ENCODE measurements around the gene FOXRED1.
"Not testable (repeated sequence)": the region's sequence is repeated elsewhere in the genome, so short reads cannot be mapped to it uniquely, and the experiment has no call there.

Gene FOXRED1

DNA sequence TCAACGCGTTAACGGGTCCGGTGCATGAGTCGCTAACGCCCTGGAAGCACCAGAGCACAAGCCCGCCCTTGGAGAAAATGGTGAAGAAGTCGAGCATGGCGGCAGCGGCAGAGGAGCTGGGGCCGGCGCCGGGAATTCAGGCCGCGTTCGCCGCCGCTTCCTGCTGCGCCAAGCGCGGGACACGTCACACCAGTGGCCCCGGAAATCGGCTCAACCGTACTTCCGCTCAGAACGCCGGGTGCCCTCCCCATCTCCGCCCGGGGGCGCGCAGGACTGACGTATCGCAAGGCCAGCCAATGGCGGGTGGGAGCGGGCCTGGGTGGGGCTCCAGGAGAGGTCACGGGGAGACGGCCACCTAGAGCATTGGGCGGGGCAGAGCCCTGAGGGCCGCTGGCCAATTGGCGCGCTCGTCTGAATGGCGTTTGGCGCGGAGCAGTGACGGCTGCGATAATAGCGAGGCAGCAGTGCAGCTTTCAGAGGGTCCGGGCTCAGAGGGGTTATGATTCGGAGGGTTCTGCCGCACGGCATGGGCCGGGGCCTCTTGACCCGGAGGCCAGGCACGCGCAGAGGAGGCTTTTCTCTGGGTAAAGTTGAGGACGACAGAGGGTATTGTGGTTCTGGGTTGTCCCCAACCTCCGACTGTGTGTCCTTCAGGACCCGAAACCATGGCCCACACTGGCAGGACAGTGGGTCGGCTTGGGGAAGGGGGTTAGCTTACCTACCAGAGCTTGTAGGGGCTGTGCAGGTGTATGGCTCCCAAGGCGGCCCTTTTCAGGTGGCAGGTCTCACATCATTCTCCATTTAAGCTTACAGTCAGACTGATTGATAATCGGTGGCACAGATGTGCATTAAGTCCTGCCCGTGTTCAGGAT lies at the start of gene FOXRED1, which contains the start of gene SRPRA:
FOXRED1 (plus strand) TSS at position 447 of the 872 bp plus-strand sequence; CDS start at position 500, 53 bp downstream.
SRPRA (minus strand) TSS at position 188 of the 872 bp plus-strand sequence; CDS start at position 97, 91 bp downstream.
- peak; percentile 99 for DNase-seq

DNA sequence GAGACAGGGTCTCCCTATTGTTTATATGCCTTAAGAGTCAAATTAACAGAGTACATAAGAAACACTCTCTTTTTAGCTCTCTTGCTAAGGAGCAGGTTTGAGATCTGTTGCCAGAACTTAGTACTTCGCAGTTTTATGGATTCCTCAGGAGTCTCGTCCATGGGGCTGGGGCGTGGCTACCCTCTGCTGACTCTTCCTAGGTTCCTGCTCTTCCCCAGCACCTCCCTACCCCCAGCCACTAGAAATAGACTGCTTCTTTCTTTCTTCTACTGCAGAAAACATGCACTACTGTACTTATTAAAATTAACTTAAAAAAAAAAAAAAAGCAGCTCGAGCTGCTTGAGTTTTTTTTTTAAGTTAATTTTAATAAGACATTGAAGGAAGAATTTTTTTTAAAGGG lies 49.4 kb upstream of the FOXRED1 start:
- DNase-seq, result no peak

DNA sequence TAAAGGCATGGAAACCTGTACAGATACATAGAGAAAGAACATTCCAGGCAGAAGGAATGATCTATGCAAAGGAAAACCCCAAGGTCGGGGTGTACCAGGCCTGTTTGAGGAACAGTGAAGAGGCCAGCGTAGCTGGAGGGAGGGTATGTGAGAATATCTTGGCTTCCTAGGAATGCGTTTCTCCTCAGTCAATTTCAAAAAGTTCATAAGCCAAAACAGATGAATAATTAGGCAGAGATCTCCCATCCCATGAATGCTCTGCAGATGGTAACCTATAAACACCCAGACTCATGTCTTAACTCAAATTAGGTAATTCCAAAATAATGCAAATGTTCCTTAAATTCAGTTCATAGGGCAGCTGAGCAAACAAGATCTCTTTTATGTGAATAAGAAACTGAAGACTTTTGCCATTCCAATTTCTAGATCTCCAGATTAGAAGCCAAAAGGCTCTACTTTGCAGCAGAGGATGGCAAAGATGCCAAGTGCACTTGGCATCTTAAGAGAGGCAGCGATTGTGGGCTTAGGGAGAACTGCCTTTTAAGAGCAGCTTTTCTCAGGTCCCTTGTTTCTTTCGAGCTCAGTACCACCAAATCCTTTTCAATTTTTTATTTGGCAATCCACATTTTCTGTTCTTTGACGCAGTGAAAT lies 44.2 kb upstream of the FOXRED1 start:
- DNase-seq, result no peak

DNA sequence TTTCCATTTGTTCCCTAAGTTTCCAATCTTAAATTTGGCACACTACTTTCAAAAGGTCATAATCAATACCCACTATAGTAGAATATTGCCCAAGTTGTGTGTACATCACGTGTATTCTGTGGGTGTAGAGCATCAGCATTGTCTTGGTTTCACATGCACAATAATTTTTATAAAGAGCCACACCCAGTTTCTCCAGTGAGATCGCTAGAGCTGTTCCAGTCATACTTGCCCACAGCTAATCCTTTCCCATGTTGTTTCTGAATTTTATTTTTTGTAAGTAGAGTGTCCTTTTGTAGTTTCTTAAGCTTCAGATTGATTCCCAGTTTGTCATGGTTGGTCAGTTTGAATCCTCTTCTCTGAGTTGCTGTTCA lies 43.7 kb upstream of the FOXRED1 start:
- DNase-seq, result no peak

DNA sequence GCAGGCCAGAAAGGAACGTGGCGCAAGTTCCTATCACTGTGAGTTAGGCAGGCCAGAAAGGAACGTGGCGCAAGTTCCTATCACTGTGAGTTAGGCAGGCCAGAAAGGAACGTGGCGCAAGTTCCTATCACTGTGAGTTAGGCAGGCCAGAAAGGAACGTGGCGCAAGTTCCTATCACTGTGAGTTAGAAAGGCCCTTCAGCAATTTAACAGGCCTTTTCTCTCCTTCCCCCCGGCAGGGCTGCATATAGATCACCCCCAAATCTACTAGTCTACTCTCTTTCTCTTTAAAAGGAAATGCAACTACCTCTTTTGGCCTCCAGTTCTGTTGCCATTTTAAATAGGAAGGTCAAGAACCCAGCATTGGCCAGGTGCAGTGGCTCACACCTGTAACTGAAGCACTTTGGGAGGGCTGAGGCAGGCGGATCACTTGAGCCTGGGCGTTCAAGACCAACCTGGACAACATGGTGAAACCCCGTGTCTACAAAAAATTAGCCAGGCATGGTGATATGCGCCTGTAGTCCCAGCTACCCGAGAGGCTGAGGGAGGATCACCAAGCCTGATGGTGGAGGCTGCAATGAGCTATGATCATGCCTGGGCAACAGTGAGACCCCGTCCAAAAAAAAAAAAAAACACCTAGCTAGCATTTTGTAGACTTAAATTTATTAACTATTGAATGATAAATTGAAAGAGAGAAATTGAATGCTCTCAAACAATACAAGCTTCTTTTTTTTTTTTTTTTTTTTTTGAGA lies 42.4 kb upstream of the FOXRED1 start:
- DNase-seq, result no peak

DNA sequence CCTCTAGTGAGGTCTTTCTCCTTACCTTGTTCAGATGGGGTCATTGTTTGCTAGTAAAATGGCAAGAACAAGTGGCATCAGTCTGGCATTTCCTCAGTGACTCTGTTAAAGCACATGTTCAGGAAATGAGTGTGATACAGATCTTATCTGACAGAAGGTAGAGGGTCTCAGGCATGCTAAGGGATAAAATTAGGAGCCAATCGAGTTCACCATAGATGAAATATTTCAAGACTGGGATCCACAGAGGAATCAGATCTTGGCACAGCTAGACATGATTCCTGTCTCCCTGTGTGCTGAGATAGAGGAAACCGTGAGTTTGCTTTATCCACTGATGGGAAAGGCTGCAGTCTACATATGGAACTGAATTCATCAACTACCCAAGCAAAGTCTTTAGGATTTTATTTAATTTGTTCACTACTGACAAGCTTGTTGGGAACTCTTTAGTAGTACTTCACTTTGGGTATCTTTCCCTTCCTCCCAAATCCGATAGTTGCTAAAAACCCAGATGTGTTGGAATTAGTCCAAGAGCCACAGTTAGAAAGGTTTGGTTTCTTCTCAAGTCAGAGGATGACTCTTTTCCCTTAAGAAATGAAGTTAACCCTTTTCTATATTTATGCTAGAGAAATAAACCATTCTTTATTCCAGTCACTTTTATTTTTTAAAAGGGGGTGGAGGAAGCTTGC lies 39.0 kb upstream of the FOXRED1 start:
- DNase-seq, result peak; percentile 60

DNA sequence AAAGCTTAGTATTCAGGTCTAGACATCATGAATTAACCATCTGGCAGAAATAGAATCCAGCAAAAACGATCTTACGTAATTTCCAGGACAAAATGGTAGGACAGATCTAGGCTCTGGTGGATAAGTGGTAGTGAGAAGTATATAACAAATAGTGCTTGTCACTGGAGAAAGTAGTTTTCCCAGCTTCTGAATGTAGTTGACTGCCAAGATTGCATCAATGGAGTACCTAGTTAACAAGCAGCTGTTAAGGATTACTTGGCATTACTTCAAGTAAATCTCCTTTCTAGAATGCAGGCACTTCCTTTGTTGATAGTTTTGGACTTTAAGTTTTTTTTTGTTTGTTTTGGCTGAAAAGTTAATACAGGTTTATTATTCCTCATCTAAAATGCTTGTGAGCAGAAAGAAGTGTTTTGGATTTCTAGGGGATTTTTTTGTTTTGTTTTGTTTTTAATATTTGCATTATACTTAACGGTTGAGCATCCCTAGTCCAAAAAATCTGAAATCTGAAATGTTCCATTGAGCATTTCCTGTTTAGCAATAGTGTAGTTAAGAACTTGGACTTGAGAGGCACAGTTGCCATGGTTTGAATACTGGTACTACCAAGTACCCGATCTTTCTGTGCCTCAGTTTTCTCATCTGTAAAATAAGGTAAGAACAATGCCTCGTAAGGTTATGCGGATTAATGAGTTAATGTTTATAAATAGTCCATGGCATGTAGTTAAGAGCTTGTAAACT lies 37.1 kb upstream of the FOXRED1 start:
- DNase-seq, result peak; percentile 10

DNA sequence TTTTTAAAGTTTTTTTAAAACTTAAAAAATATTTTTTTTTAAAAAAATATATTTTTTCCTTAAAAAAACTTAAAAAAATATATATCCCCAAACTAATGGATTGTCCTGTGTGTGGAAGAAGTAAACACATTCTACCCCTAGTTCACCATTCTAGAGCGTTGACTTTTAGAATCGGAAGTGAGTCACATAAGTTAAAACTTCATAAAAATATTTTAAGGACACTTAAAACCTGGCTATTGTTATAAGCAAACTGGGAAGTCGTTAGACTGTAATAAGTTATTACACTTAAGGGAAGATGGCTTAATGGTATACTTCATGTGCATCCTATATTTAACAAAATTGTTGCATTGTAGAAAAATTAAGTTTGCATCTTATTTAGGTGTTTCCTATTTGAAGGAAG lies 36.3 kb upstream of the FOXRED1 start:
- DNase-seq, result no peak

DNA sequence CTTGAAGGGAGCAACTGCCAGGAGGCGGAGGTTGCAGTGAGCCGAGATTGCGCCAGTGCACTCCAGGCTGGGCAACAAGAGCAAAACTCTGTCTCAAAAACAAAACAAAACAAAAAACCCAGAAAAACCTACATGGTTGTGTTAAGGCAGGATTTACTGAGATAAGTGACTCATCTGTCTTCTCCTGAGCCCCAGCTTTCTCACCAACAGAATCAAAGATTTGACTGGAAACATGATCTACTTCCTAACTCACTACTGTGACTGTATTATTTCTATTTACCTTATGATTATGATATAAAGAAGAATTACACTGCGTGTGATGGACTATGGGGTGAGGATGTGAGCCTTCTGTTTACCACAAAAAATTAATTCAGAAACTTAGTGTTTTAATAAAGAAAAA lies 35.6 kb upstream of the FOXRED1 start:
- no peak for DNase-seq

DNA sequence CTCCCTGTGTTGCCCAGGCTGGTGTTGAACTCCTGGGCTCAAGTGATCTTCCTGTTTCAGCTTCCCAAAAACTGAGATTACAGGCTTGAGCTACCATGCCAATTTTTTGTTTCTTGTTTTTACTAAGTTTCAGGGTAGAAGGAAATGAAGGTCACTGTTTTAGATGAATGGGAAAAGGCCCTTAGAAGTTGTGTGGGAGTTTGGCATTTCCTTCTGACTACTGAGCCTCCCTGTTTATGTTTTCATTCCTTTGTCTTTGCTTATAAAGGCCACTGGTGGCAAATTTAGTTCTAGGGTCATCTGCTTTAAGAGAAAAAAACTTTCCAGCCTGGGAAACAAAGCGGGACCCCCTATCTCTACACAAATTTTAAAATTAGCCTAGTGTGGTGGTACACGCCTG lies 22.3 kb upstream of the FOXRED1 start:
- DNase-seq, result no peak

DNA sequence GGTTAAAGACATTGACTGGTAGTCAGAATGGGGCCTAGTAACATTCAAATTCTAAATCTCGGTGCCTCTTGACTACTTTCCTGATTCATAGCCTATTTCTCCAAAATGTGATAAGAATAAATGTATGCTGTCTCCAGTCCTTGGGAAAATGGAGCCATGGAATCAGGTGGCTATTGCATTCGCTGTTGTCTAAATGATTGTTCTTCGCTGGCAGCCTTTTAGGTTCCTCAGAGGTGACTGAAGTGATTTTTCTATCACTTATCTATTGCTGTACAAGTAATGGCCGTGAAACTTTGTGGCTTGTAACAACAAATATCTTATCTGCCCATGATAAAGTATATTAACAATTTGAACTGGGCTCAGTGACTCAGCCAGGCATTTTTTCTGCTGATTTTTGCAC lies 15.7 kb upstream of the FOXRED1 start:
- DNase-seq, result no peak

DNA sequence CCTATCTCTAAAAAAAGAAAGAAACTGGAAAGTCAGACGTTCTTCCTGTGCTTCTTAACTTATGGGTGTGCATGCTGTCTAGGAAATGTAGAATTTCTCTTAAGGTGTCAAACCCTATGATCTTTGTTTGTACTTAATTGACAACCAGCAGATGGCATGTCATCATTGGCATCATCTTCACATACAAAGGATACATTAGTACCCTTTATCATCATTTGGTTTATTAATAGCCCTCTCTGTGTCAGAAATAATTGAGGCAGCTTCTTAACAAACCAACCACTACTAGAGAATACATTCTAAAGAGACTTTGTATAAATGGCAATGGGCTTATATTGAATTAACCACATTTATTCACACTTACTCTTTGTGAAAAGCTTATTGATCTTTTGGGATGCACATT lies 14.1 kb upstream of the FOXRED1 start:
- DNase-seq, result no peak

DNA sequence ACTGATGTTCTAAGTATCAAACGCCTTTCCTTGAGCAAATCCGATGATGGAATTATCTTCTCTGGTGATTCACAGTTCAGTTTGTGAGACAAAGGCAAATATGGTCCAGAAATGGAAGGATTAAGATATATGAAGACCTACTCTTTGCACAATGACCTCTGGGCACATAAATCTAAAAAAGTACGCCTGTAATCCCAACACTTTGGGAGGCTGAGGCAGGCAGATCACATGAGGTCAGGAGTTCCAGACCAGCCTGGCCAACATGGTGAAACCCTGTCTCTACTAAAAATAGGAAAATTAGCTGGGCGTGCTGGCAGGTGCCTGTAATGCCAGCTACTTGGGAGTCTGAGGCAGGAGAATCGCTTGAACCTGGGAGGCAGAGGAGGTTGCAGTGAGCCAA lies 13.4 kb upstream of the FOXRED1 start:
- not testable (repeated sequence) for DNase-seq

DNA sequence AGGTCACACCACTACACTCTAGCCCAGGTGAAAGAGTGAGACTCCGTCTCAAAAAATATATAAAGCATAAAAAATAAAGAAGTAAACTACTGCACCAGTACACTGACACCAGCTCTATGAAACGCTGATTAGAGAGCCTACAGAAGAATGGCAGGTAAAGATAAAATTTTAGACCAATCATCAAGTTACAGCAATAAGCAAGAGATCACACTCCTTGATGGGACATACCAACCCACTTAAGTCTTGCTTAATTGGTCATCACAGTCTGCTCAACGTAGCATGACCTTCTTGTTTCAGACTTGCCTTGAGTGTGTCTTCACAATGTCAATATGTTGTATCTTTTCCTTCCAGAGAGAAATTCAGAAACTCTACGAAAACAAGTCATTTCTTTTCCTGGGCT lies 12.7 kb upstream of the FOXRED1 start:
- no peak for DNase-seq

DNA sequence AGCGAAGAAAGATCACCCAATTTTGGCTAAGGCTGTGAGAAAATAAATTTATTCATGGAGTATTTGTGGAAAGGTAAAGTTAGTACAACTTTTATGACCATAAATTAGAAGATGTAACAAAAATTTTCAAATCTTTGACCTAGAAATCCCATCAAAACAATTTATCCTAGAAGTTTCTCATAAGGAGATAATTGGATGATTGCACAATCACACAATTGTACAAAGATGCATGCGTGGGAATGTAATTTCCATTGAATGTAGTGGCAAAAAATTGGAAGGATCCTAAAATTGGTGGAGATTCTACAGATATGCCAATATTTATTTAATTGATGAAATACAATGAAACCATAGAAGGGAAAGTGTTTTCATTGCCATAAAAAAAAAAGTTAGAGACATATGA lies 11.8 kb upstream of the FOXRED1 start:
- DNase-seq, result no peak

DNA sequence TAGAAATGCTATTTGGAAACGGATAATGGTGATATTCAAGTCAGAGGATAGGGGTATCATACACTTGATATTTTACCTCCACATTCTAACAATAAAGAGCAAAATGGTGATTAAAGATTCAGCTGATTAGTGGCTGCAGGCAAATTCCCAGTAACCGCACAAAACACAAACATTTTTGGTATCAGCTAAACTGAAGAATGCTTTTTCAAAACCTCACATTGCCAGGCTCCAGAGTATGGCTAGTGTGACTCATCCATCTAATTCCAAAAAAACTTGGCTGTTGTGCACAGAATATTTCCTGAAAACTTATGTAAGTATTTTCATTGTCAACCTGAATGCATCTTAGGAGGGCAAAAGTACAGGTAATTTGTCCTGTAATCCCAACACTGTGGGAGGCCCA lies 11.2 kb upstream of the FOXRED1 start:
- peak; percentile 50 for DNase-seq

DNA sequence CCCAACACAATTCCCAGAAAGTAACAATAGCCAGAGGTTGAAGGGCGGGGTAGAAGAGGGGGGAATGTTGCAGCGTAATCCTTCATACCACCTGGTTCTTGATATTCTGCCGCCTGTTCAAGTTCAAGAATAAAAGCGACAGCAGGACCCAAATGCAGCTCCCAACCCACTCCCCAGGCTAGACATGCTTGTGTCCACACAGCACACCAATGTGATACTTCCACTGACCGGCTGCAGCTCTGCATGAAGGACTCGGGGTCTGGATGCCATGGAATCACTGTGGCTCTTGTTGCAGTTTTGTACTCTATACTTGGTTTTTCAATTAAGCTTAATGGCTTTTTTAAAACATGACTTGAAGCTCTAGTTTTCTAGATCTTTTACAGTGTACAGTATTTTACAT lies 6.7 kb upstream of the FOXRED1 start:
- no peak for DNase-seq

DNA sequence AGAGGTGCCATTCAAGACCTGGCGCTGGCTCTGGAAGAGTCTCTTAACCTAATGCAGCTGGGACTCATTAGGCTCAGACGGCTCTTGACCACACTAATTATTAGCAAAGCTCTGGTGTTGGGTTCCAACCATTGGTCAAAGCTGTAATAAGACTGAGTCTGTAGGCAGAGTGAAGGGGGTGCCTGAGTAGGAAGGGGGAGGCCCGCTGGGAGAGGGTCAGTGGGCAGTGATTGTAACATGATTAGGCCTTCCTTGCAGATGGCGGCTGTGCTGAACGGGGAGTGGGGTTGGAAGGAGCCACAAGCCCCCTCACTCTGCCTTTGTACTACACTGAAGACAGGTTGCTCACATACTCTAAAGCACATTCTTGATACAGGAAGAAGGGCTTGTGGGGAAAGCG lies 5.5 kb upstream of the FOXRED1 start:
- DNase-seq, result no peak

DNA sequence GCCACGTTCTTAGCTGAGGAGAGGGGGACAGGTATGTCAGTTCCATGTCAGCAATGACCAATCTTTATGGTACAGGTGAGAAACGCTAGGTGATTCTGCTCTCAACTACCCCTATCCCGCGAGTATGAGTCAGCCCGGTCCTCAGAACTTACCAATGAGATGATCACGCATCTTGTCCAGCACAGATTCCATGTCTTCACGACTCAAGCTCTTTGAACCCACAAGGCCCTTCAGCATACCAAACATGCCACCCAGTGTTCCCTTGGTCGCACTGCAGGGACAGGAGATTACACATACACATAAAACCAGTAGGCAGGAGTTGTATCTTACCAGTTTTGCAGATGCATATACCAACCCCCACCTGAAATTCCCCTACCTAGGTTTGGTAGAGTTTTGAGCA lies 3.1 kb upstream of the FOXRED1 start:
- peak; percentile 6 for DNase-seq

DNA sequence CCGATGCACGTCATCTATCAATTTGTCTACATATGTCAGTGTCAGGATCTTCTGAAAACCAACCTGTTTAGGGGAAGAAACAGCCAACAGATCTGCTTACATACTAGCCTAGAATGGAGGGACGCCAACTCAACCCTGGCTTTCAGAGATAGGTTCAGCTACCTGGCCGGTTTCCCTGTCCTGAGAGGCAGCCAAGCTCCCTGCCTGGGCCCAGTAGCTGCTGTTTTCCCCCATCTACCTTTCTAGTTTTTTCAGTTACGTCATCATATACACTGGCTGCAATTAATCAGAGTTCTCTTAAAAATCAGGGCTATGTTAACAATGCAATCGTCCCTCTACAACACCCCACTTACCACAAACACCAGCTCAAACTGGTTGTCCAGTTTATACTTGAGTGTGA lies 1.3 kb upstream of the FOXRED1 start:
- no peak for DNase-seq

DNA sequence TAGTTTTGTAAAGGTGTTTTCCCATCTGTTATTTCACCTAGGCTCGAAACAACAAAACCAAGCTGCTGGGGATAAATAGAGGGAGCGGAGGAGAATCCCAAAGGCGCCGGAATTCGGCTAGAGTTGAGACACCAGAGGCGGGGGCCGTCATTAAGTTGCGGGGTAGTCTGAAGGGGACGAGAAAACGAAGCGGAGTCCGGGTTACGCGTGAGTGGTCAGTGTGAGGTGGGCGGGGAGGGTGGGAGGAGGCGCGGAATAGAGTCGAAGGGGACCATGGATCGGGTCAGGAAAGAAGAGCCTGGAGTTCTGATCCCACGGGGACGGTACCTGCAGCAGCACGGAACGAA lies 620 bp upstream of the FOXRED1 start:
- no peak for DNase-seq

DNA sequence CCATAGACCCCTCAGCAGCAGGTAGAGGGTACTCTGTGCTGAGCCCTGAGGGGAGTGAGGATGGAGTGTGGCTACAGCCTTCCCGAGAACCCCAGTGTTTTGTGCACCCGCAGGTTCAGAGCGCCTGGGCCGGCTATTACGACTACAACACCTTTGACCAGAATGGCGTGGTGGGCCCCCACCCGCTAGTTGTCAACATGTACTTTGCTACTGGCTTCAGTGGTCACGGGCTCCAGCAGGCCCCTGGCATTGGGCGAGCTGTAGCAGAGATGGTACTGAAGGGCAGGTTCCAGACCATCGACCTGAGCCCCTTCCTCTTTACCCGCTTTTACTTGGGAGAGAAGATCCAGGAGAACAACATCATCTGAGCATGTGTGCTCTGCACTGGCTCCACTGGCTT lies 8.4 kb downstream of the FOXRED1 start:
- no peak for DNase-seq

DNA sequence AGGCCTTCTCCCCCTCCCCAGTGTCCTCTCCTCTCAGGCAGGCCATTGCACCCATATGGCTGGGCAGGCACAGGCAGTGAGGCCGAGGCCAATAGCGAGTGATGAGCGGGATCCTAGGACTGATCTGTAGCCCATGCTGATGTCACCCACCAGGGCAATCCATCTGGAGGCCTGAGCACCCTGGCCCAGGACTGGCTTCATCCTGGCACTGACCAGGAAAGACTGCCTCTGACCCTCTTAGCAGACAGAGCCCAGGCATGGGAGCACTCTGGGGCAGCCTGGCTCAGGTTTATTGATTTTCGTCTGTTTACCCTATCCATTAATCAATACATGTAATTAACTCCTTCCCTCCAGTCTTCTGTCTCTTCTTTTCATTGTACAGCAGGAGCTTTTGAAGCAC lies 8.8 kb downstream of the FOXRED1 start:
- DNase-seq, result no peak
